Heart left ventricle (tissue), 16 donors: ENCODE measurements around the gene MAPK4. TPM values are rescaled to one million over a fixed set of nuclear protein-coding genes. Genes with fewer than 3 reads are reported as not detected.

ENCODE experiments used
- ATAC-seq, 4 donors: fragments of 200-7000 bp; cut with Tn5 transposase; one replicate each; pipeline ENCODE4 v1.9.1; 2020 to 2022; ENCODE audit warnings: moderate library complexity in 4 of 4, mild to moderate bottlenecking in 3 of 4, moderate number of reproducible peaks in 1 of 4
- DNase-seq, 5 donors: peaks; one replicate each; pipeline ENCODE4 v3.0.0-alpha.2; 2020
- H3K27ac ChIP-seq, 12 donors: fragments of 200-600 bp; sonication (generic) in 4 of 12; one replicate each; pipeline versions ENCODE4 v1.5.0 to v1.8.0; 2016 to 2022; ENCODE audit warnings: mild to moderate bottlenecking in 2 of 12
- H3K27me3 ChIP-seq, 9 donors: fragments of 200-600 bp; sonication (generic) in 2 of 9; one replicate each; pipeline versions ENCODE4 v1.5.1 to v1.8.0; 2016 to 2022; ENCODE audit warnings: mild to moderate bottlenecking in 3 of 9
- H3K36me3 ChIP-seq, 9 donors: fragments of 200-600 bp; sonication (generic) in 2 of 9; one replicate each; pipeline versions ENCODE4 v1.5.0 to v1.8.0; 2018 to 2022; ENCODE audit warnings: mild to moderate bottlenecking in 2 of 9
- H3K4me1 ChIP-seq, 12 donors: fragments of 200-600 bp; sonication (generic) in 4 of 12; one replicate each; pipeline versions ENCODE4 v1.5.0 to v1.8.0; 2016 to 2022; ENCODE audit warnings: mild to moderate bottlenecking in 3 of 12
- H3K4me3 ChIP-seq, 12 donors: fragments of 200-600 bp; sonication (generic) in 4 of 12; one replicate each; pipeline versions ENCODE4 v1.5.0 to v1.8.0; 2017 to 2022; ENCODE audit warnings: mild to moderate bottlenecking in 9 of 12, moderate library complexity in 4 of 12
- H3K9me3 ChIP-seq, 12 donors: fragments of 200-600 bp; sonication (generic) in 4 of 12; one replicate each; pipeline versions ENCODE4 v1.5.0 to v1.8.0; 2016 to 2022; ENCODE audit warnings: mild to moderate bottlenecking in 1 of 12
- POLR2A ChIP-seq, 2 donors: fragments of 450-650 bp; IDR thresholded peaks; one replicate each; pipeline ENCODE4 v1.6.1; 2017; ENCODE audit warnings: antibody characterized with exemption in 2 of 2, mild to moderate bottlenecking in 2 of 2, moderate library complexity in 2 of 2
- WGBS, 4 donors: extraction: QIAGEN DNeasy Blood & Tissue Kit in 2 of 4; methylation state at CpG; one replicate each; pipeline versions ENCODE4 v1.1.5 to v1.1.7; 2013 to 2018; 5-methylcytosine and 5-hydroxymethylcytosine counted together
- intact Hi-C, 10 donors: fragments of 100-400 bp; cut with DNase I; formaldehyde crosslinking; loops; one replicate each; pipeline versions ENCODE4 v1.11.1 to v1.14.2; 2022
- polyA plus RNA-seq, 2 donors: library from polyadenylated mRNA; stranded (reverse); fragments of 200-250 nt; gene quantifications; one replicate each; pipeline ENCODE4 v1.2.3, GENCODE V29; 2013
- total RNA-seq, 9 donors: library from RNA; depleted of rRNA in 2 of 9; stranded (reverse); fragments of >200 nt in 2 of 9; fragmentation: NEBNext Ultra II Directional in 3 of 9; extraction: Animal tissue kit (Norgen Biotek cat#: 25700) in 3 of 9; gene quantifications; one replicate each; pipeline versions ENCODE4 v1.1.0 to v1.2.4, GENCODE V29; 2016 to 2023
- TF ChIP-seq, protein P1 (sequence below), 12 donors: fragments of 200-600 bp; sonication (generic) in 4 of 12; IDR thresholded peaks; one replicate each; pipeline versions ENCODE4 v1.5.0 to v1.8.0; 2018 to 2022; ENCODE audit warnings: antibody characterized with exemption in 12 of 12, mild to moderate bottlenecking in 5 of 12
- donor health status: ischemic (EF 13 %, LVEDD 7.1; RV severe dilation, severe dysfunction).
- donor health status: healthy with polysubstance abuse.
- donor health status: DM: no; HTN: yes; CAD: no.
- donor health status: DM: no; HTN: no; CAD: no.
- donor health status: ischemic (EF 25% LVEDD 6.9; RV normal size, moderate dysfunction).
- donor health status: ischemic (EF 25% LVEDD 5.7; RV mildly dilated, moderate dysfunction).
- donor health status: healthy.
- donor health status: DM: yes; HTN: yes; CAD: no.
- donor health status: ischemic (EF 35%, LVEDD 5.7; RV mildly dilated, moderate dysfunction).
- donor health status: nonischemic (EF 11% LVEDD 7.7; RV severe dilation, severe dysfunction).
- donor health status: DM: yes; HTN: yes; CAD: no.
- donor health status: PGD.
- donor health status: ischemic (EF 29% LVEDD 5.4; RV normal size, mild dysfunction).
- donor health status: nonischemic (EF 23%, LVEDD 6.1; RV moderate dilation, normal function).

The MAPK4 gene
- total and polyA plus RNA-seq, 11 donors, result 8.5 to 169 (median 30.1) TPM

DNA sequence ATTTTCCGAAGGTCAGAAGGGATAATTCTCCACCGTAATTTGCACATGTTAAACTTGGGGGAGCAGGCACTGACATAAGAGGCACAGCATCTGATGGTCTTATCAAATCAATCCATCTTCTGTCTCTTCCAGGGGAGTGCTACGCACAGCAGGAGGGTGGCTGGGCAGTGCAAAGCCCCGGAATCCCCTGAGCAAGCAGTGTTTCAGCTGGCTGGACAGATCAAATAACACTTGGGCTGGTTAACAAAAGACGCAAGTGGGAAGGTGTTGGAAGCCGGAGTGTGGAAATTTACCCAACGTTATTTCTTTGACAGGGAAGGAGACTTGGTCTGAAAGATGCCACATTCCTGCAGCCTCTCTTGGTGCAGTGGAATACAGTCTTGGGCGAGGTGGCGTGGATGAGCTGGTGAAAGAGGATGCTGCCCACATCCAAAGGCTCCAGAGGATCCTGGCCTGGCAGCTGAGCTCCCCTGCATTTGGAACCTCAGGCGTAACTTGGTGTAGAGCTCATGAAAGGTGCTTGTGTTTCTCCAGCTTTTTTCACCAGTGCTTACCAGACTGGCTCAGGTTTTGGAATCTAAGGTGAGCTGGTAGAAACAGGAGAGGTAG, 103.0 kb downstream of the MAPK4 start:
- DNase-seq, result peak in 1 of 5 donors; percentile 27
- Histone ChIP-seq H3K4me1 (peaks cover 0 to 40% (median 13%) of the 10 kb centered on the region in 12 donors), H3K27ac (peak overlapping the region in 6 of 12 donors; percentile 19 to 84 (median 31)), H3K36me3 (no peaks in the 10 kb centered on the region), H3K27me3 (no peaks in the 10 kb centered on the region), H3K4me3 (no peak overlapping the region), H3K9me3 (peaks cover 0 to 12% (median 0%) of the 10 kb centered on the region in 12 donors)
- TF ChIP-seq POLR2A (IDR thresholded peaks at IDR 0.05), result no peak
- TF ChIP-seq, protein P1, sequence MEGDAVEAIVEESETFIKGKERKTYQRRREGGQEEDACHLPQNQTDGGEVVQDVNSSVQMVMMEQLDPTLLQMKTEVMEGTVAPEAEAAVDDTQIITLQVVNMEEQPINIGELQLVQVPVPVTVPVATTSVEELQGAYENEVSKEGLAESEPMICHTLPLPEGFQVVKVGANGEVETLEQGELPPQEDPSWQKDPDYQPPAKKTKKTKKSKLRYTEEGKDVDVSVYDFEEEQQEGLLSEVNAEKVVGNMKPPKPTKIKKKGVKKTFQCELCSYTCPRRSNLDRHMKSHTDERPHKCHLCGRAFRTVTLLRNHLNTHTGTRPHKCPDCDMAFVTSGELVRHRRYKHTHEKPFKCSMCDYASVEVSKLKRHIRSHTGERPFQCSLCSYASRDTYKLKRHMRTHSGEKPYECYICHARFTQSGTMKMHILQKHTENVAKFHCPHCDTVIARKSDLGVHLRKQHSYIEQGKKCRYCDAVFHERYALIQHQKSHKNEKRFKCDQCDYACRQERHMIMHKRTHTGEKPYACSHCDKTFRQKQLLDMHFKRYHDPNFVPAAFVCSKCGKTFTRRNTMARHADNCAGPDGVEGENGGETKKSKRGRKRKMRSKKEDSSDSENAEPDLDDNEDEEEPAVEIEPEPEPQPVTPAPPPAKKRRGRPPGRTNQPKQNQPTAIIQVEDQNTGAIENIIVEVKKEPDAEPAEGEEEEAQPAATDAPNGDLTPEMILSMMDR (IDR thresholded peaks at IDR 0.05), result no peak
- no peak for ATAC-seq
- WGBS, 4 donors, result 50 to 62% (median 54%) methylated on average over 10 of the region's 10 CpGs
- intact Hi-C loops, result loop anchor here in 2 of 10 donors (10.0 kb wide), 2 partner anchors 62 to 98 kb away; partner anchors contain the start of gene MAPK4 (in 1 of the 2)

DNA sequence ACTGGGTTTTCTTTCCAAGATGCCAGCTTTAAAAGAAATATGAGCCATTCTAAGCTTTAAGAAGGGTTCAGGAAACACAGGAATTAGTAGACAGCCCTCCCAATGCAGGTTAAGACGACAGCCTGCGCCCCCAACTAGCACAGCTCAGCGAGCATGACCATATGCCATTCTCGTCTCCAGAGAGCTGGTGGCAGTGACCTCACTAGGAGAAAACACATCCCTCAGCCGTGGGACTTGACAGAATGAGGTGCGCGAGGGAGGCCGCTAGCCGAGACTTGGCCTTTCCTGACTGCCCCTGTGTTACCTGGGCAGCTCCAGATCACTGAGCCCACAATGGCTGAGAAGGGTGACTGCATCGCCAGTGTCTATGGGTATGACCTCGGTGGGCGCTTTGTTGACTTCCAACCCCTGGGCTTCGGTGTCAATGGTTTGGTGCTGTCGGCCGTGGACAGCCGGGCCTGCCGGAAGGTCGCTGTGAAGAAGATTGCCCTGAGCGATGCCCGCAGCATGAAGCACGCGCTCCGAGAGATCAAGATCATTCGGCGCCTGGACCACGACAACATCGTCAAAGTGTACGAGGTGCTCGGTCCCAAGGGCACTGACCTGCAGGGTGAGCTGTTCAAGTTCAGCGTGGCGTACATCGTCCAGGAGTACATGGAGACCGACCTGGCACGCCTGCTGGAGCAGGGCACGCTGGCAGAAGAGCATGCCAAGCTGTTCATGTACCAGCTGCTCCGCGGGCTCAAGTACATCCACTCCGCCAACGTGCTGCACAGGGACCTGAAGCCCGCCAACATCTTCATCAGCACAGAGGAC, 103.9 kb downstream of the MAPK4 start:
- TF ChIP-seq, protein P1 (IDR thresholded peaks at IDR 0.05), result no peak
- no peak for TF ChIP-seq POLR2A (IDR thresholded peaks at IDR 0.05)
- 87 to 94% (median 92%) methylated on average over 31 to 40 of the region's 40 CpGs for WGBS, 4 donors
- H3K27ac ChIP-seq, result peak overlapping the region in 4 of 12 donors; percentile 30 to 84 (median 81)
- H3K9me3 ChIP-seq, result peaks cover 0 to 12% (median 0%) of the 10 kb centered on the region in 12 donors
- DNase-seq (no peak), ATAC-seq (no peak)
- no peaks in the 10 kb centered on the region for H3K36me3 ChIP-seq
- H3K27me3 ChIP-seq, result no peaks in the 10 kb centered on the region
- H3K4me1 ChIP-seq, result peaks cover 0 to 33% (median 11%) of the 10 kb centered on the region in 12 donors
- no peak overlapping the region for H3K4me3 ChIP-seq
- intact Hi-C loops, result loop anchor here in 2 of 10 donors (10.0 kb wide), 2 partner anchors 61 to 99 kb away; partner anchors contain the start of gene MAPK4 (in 1 of the 2)

GRCh38 chr18:50665015-50665414, 105.1 kb downstream of the MAPK4 start:
- 44 to 59% (median 48%) methylated on average over 6 of the region's 6 CpGs for WGBS, 4 donors
- Histone ChIP-seq H3K4me1 (peaks cover 0 to 26% (median 10%) of the 10 kb centered on the region in 12 donors), H3K4me3 (no peak overlapping the region), H3K9me3 (peaks cover 0 to 12% (median 0%) of the 10 kb centered on the region in 12 donors), H3K27ac (peak overlapping the region in 11 of 12 donors; percentile 47 to 94 (median 81)), H3K36me3 (no peaks in the 10 kb centered on the region), H3K27me3 (no peaks in the 10 kb centered on the region)
- TF ChIP-seq POLR2A (IDR thresholded peaks at IDR 0.05), result no peak
- TF ChIP-seq, protein P1 (IDR thresholded peaks at IDR 0.05), result no peak
- ATAC-seq (peak in 1 of 4 donors; percentile 4), DNase-seq (no peak)
- intact Hi-C loops, result loop anchor here in 4 of 10 donors (5.0 to 10.0 kb wide), 3 partner anchors 60 to 100 kb away; partner anchors contain the start of gene MAPK4 (in 1 of the 4)

DNA sequence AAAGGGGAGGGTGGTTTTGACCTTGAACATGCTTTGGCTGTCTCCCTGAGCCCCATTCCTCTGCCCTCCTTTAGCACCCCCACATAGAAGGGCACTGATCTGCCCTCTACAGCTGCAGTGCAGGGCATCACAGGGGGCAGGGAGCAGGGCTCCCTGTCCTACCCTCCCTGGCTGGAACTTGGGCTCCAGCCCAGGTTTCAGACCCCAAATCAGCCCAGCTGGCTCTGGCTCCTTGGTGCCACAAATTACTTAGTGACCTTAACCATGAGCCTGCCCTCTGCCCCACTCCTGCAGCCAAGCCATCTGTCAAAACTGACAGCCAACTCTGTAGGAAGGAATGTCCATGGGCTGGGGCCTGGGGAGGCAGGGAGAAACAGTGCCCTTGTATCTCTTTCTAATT, 105.6 kb downstream of the MAPK4 start:
- no peak overlapping the region for H3K4me3 ChIP-seq
- H3K4me1 ChIP-seq, result peaks cover 0 to 22% (median 8%) of the 10 kb centered on the region in 12 donors
- H3K9me3 ChIP-seq, result peaks cover 0 to 12% (median 0%) of the 10 kb centered on the region in 12 donors
- TF ChIP-seq POLR2A (IDR thresholded peaks at IDR 0.05), result no peak
- TF ChIP-seq, protein P1 (IDR thresholded peaks at IDR 0.05), result peak in 1 of 12 donors; percentile 5
- H3K27ac ChIP-seq, result peak overlapping the region; percentile 23 to 94 (median 80)
- no peaks in the 10 kb centered on the region for H3K27me3 ChIP-seq
- intact Hi-C loops, result loop anchor here in 4 of 10 donors (5.0 to 10.0 kb wide), 3 partner anchors 59 to 101 kb away; partner anchors contain the start of gene MAPK4 (in 1 of the 4)
- peak; percentile 69 to 87 (median 74) for DNase-seq
- peak; percentile 88 to 95 (median 91) for ATAC-seq
- H3K36me3 ChIP-seq, result no peaks in the 10 kb centered on the region
